B cell (primary cell): ENCODE data around the gene SERPINA4.

Source experiments
- CTCF ChIP-seq: fragments of 200-600 bp; IDR thresholded peaks from one replicate; pipeline ENCODE4 v1.8.0; 2022; ENCODE audit warnings: antibody characterized with exemption, mild to moderate bottlenecking
- EZH2 ChIP-seq: IDR thresholded peaks from 2 replicates; pipeline ENCODE4 v1.6.1; 2012; ENCODE audit warnings: borderline replicate concordance, low read depth, mild to moderate bottlenecking, moderate library complexity, low read length; ENCODE audit not compliant: insufficient read depth, poor library complexity, severe bottlenecking

GRCh38 chr14:94523265-94523664, 38.0 kb upstream of the SERPINA4 start:
- no peak for TF ChIP-seq CTCF
- TF ChIP-seq EZH2: no peak
